Esophagus muscularis mucosa (tissue), 4 donors: Measurements from ENCODE around the gene ADGRG4. TPM values are rescaled to one million over a fixed set of nuclear protein-coding genes. Genes with fewer than 3 reads are reported as not detected.

Experiments
- DNase-seq: peaks from one replicate; pipeline ENCODE4 v3.0.0-alpha.2; 2017; ENCODE audit errors: extremely low spot score
- H3K27ac ChIP-seq, 4 donors: fragments of 200-600 bp; sonication (generic); replicated peaks in 1 of 4; 1 replicate in 3 of 4; 2 replicates in 1 of 4; pipeline ENCODE4 v1.5.1; 2016 to 2019; ENCODE audit warnings: mild to moderate bottlenecking in 1 of 4
- H3K27me3 ChIP-seq, 4 donors: fragments of 200-600 bp; sonication (generic); one replicate each; pipeline versions ENCODE4 v1.5.1 to v1.6.0; 2016 to 2019
- H3K36me3 ChIP-seq, 4 donors: fragments of 200-600 bp; sonication (generic); one replicate each; pipeline ENCODE4 v1.5.1; 2016 to 2019
- H3K4me1 ChIP-seq, 4 donors: fragments of 200-600 bp; sonication (generic); one replicate each; pipeline ENCODE4 v1.5.1; 2016 to 2019
- H3K4me3 ChIP-seq, 4 donors: fragments of 200-600 bp; sonication (generic); 1 replicate in 2 of 4; 2 replicates in 2 of 4; pipeline ENCODE4 v1.5.1; 2016 to 2019; ENCODE audit warnings: mild to moderate bottlenecking in 4 of 4, moderate library complexity in 1 of 4
- H3K9me3 ChIP-seq, 4 donors: fragments of 200-600 bp; sonication (generic); 1 replicate in 3 of 4; 2 replicates in 1 of 4; pipeline ENCODE4 v1.5.1; 2016 to 2019
- CTCF ChIP-seq, 3 experiments: fragments of 200-600 bp in 2 of 3; fragments of 450-650 bp in 1 of 3; sonication (generic) in 2 of 3; IDR thresholded peaks; one replicate each; pipeline ENCODE4 v1.5.1; 2017 to 2019; ENCODE audit warnings: antibody characterized with exemption in 3 of 3, mild to moderate bottlenecking in 2 of 3, moderate library complexity in 1 of 3
- EP300 ChIP-seq: sonication (generic); formaldehyde crosslinking; IDR thresholded peaks from one replicate; pipeline ENCODE4 v1.6.1; 2017; ENCODE audit warnings: antibody characterized with exemption
- POLR2A ChIP-seq: fragments of 450-650 bp; IDR thresholded peaks from one replicate; pipeline ENCODE4 v1.6.1; 2017; ENCODE audit warnings: antibody characterized with exemption, moderate library complexity, mild to moderate bottlenecking, low read depth
- POLR2AphosphoS5 ChIP-seq, 2 donors: sonication (generic); formaldehyde crosslinking; IDR thresholded peaks; one replicate each; pipeline ENCODE4 v1.6.1; 2017; ENCODE audit warnings: antibody characterized with exemption in 2 of 2
- WGBS: methylation state at CpG from one replicate; pipeline ENCODE4 v1.1.5; 2018; 5-methylcytosine and 5-hydroxymethylcytosine counted together
- intact Hi-C: fragments of 100-400 bp; cut with DNase I; formaldehyde crosslinking; loops from one replicate; pipeline ENCODE4 v1.15.1; 2023
- total RNA-seq, 4 donors: library from RNA; depleted of rRNA; stranded (reverse); fragments of >200 nt; gene quantifications; one replicate each; pipeline versions ENCODE4 v1.1.0 to v1.2.1, GENCODE V29; 2016

ADGRG4 gene
- total RNA-seq, 4 donors from 2014 or later, result under 0.01 to 0.17 (median 0.06) TPM; not detected in 1

GRCh38 chrX:136306182-136306581 lies 5.4 kb downstream of the ADGRG4 start:
- 86% methylated on average over 1 of the region's 1 CpG for WGBS
- intact Hi-C loops, result no loop called here
- no peak overlapping the region for H3K4me3 ChIP-seq

GRCh38 chrX:136307471-136307870 lies 6.7 kb downstream of the ADGRG4 start:
- no peaks in the 10 kb centered on the region for H3K36me3 ChIP-seq
- H3K4me1 ChIP-seq, result no peaks in the 10 kb centered on the region
- no peak for TF ChIP-seq POLR2A
- TF ChIP-seq EP300, result no peak
- no peak for TF ChIP-seq CTCF (IDR thresholded peaks at IDR 0.05)
- TF ChIP-seq POLR2AphosphoS5 (IDR thresholded peaks at IDR 0.05), result no peak
- no peaks in the 10 kb centered on the region for H3K27me3 ChIP-seq
- DNase-seq, result no peak
- H3K9me3 ChIP-seq, result no peaks in the 10 kb centered on the region
- no peak overlapping the region for H3K27ac ChIP-seq
- intact Hi-C loops, result no loop called here
- no peak overlapping the region for H3K4me3 ChIP-seq
- WGBS, result 31% methylated on average over 1 of the region's 1 CpG

More at GRCh38 chrX:136306182-136306581, 5.4 kb downstream of the ADGRG4 start:
- H3K9me3 ChIP-seq, result no peaks in the 10 kb centered on the region
- no peak for TF ChIP-seq POLR2AphosphoS5 (IDR thresholded peaks at IDR 0.05)
- TF ChIP-seq POLR2A, result no peak
- TF ChIP-seq EP300, result no peak
- TF ChIP-seq CTCF (IDR thresholded peaks at IDR 0.05), result no peak
- no peak for DNase-seq
- no peaks in the 10 kb centered on the region for H3K36me3 ChIP-seq
- H3K4me1 ChIP-seq, result no peaks in the 10 kb centered on the region
- H3K27ac ChIP-seq, result no peak overlapping the region
- no peaks in the 10 kb centered on the region for H3K27me3 ChIP-seq

DNA sequence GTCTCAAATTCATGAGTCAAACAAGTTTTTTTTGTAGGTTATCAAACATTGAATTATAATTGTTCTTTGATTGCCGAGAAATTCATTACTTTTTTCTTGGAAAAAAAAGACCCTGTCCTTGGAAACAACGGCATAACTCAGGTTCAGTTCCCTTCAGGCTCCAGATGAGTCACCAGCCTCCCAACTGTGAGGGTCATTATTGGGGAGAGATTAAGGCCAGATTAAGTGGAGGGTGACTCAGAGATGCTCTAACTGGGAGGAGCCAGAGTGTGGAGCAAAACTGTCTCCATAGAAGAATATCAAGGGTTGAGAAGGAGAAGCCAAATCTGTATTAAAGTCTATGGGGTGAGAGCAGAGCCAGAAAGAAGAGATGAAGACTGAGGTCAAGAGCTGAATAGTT lies 9.6 kb downstream of the ADGRG4 start:
- 72% methylated on average over 2 of the region's 2 CpGs for WGBS

DNA sequence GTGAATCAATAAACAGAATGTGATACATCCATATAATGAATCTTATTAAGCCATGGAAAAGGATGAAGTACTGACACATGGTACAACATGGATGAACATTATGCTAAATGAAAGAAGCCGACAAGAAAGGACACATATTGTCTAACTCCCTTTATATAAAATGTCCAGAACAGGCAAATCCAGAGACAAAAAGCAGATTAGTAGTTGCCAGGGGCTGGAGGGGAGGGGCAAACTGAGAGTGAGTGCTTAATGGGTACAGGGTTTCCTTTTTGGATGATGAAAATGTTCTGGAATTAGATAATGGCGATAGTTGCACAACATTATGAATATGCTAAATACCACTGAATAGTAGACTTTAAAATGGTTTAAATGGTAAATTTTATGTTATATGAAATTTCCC lies 17.4 kb downstream of the ADGRG4 start:
- TF ChIP-seq POLR2A (no peak), EP300 (no peak)
- intact Hi-C loops, result no loop called here
- 86% methylated on average over 2 of the region's 2 CpGs for WGBS

More for the DNA sequence above, 9.6 kb downstream of the ADGRG4 start:
- no peaks in the 10 kb centered on the region for H3K36me3 ChIP-seq
- no peaks in the 10 kb centered on the region for H3K9me3 ChIP-seq
- no peaks in the 10 kb centered on the region for H3K27me3 ChIP-seq
- no peak for TF ChIP-seq POLR2A
- no peak for TF ChIP-seq CTCF (IDR thresholded peaks at IDR 0.05)
- no peak for TF ChIP-seq POLR2AphosphoS5 (IDR thresholded peaks at IDR 0.05)
- TF ChIP-seq EP300, result no peak
- intact Hi-C loops, result no loop called here
- no peak overlapping the region for H3K4me3 ChIP-seq
- no peak overlapping the region for H3K27ac ChIP-seq
- DNase-seq, result no peak
- no peaks in the 10 kb centered on the region for H3K4me1 ChIP-seq

GRCh38 chrX:136318895-136319597 lies 18.3 kb downstream of the ADGRG4 start:
- no peaks in the 10 kb centered on the region for H3K4me1 ChIP-seq
- no peaks in the 10 kb centered on the region for H3K27me3 ChIP-seq
- TF ChIP-seq POLR2A (no peak), CTCF (IDR thresholded peaks at IDR 0.05) (no peak), EP300 (no peak), POLR2AphosphoS5 (IDR thresholded peaks at IDR 0.05) (no peak)
- no peak for DNase-seq
- H3K27ac ChIP-seq, result no peak overlapping the region
- no peaks in the 10 kb centered on the region for H3K36me3 ChIP-seq
- H3K4me3 ChIP-seq, result no peak overlapping the region
- H3K9me3 ChIP-seq, result no peaks in the 10 kb centered on the region
- 72% methylated on average over 8 of the region's 8 CpGs for WGBS
- intact Hi-C loops, result no loop called here

More for the DNA sequence above, 17.4 kb downstream of the ADGRG4 start:
- H3K4me3 ChIP-seq, result no peak overlapping the region
- H3K4me1 ChIP-seq, result no peaks in the 10 kb centered on the region
- no peak for DNase-seq
- no peaks in the 10 kb centered on the region for H3K36me3 ChIP-seq
- H3K27me3 ChIP-seq, result no peaks in the 10 kb centered on the region
- H3K27ac ChIP-seq, result no peak overlapping the region
- H3K9me3 ChIP-seq, result no peaks in the 10 kb centered on the region
